ENCODE measurements around the gene TMED9.

DNA sequence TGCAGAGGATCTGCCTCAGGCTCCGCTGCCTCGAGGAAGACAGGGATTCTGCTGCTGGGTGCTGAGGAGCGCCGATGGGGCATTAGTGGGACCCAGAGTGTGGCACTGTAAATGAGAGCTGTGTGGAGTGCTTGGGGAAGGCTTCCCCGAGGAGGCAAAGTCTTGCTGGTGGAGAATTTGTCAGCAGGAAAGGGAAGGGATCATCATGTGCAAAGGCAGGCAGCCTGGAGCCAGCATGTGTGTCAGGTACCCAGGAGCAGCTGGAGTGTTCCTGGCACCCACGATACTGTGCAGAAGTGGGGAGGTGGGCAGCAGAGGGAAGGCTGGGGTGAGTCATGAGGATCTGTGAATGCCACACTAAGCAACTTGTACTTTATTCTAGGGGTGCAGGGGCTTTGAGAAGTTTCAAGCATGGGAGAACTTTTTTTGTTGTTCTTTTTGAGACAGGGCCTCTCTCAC is 20.2 kb downstream of the TMED9 start:
- TF ChIP-seq, protein P1, sequence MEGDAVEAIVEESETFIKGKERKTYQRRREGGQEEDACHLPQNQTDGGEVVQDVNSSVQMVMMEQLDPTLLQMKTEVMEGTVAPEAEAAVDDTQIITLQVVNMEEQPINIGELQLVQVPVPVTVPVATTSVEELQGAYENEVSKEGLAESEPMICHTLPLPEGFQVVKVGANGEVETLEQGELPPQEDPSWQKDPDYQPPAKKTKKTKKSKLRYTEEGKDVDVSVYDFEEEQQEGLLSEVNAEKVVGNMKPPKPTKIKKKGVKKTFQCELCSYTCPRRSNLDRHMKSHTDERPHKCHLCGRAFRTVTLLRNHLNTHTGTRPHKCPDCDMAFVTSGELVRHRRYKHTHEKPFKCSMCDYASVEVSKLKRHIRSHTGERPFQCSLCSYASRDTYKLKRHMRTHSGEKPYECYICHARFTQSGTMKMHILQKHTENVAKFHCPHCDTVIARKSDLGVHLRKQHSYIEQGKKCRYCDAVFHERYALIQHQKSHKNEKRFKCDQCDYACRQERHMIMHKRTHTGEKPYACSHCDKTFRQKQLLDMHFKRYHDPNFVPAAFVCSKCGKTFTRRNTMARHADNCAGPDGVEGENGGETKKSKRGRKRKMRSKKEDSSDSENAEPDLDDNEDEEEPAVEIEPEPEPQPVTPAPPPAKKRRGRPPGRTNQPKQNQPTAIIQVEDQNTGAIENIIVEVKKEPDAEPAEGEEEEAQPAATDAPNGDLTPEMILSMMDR (IDR thresholded peaks at IDR 0.05; ENCODE audit: low read depth, low read length, poor library complexity, severe bottlenecking): no peak
- no peak for TF ChIP-seq EZH2phosphoT487 (IDR thresholded peaks at IDR 0.05; ENCODE audit: borderline replicate concordance, low read length)

All from DOHH2 (cell line).